Mucosa of rectum (tissue), 2 donors: ENCODE data around the gene GPLD1.
"Not testable (repeated sequence)": the region's sequence is repeated elsewhere in the genome, so short reads cannot be mapped to it uniquely, and the experiment has no call there.

Experiments used
- H3K27ac ChIP-seq, 2 donors: one replicate each; pipeline ENCODE4 v1.7.0; 2013; ENCODE audit warnings: inconsistent platforms in 2 of 2, low read depth in 2 of 2, low read length in 2 of 2
- H3K27me3 ChIP-seq, 2 donors: one replicate each; pipeline ENCODE4 v1.7.0; 2013; ENCODE audit warnings: low read length in 2 of 2; ENCODE audit not compliant: control insufficient read depth in 2 of 2, insufficient read depth in 2 of 2
- H3K36me3 ChIP-seq, 2 donors: one replicate each; pipeline ENCODE4 v1.7.0; 2013; ENCODE audit warnings: low read length in 2 of 2; ENCODE audit not compliant: control insufficient read depth in 2 of 2, insufficient read depth in 2 of 2
- H3K4me1 ChIP-seq, 2 donors: one replicate each; pipeline ENCODE4 v1.7.0; 2013; ENCODE audit warnings: low read length in 2 of 2, mild to moderate bottlenecking in 1 of 2; ENCODE audit not compliant: control insufficient read depth in 2 of 2, insufficient read depth in 2 of 2
- H3K4me3 ChIP-seq, 2 donors: one replicate each; pipeline ENCODE4 v1.7.0; 2013; ENCODE audit warnings: low read length in 2 of 2
- H3K9ac ChIP-seq, 2 donors: one replicate each; pipeline ENCODE4 v1.7.0; 2013; ENCODE audit warnings: low read length in 2 of 2, low read depth in 1 of 2, mild to moderate bottlenecking in 1 of 2
- H3K9me3 ChIP-seq, 2 donors: one replicate each; pipeline ENCODE4 v1.7.0; 2013; ENCODE audit warnings: low read length in 2 of 2; ENCODE audit not compliant: control insufficient read depth in 2 of 2
- donor health status: healthy.
- donor health status: Normal muscosa, but diverticular disease.

Gene GPLD1

DNA sequence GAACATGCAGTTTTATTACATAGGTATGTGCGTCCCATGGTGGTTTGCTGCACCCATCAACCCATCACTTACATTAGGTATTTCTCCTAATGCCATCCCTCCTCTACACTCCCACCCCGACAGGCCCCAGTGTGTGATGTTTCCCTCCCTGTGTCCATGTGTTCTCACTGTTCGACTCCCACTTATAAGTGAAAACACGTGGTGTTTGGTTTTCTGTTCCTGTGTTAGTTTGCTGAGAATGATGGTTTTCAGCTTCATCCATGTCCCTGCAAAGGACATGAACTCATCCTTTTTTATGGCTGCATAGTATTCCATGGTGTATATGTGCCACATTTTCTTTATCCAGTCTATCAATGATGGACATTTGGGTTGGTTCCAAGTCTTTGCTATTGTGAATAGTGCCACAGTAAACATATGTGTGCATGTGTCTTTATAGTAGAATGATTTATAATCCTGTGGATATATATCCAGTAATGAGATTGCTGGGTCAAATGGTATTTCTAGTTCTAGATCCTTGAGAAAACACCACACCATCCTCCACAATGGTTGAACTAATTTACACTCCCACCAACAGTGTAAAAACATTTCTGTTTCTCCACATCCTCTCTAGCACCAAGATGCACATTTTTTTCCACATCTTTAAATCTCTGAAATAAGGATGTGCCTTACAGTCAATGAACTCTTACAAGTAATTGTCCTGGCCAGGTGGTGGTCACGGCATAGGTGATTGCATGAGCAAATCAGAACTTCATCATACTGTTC, 104.8 kb downstream of the GPLD1 start:
- H3K4me1 ChIP-seq, H3K27ac ChIP-seq, H3K9ac ChIP-seq, H3K36me3 ChIP-seq, H3K4me3 ChIP-seq, H3K27me3 ChIP-seq, H3K9me3 ChIP-seq: not testable (repeated sequence)

DNA sequence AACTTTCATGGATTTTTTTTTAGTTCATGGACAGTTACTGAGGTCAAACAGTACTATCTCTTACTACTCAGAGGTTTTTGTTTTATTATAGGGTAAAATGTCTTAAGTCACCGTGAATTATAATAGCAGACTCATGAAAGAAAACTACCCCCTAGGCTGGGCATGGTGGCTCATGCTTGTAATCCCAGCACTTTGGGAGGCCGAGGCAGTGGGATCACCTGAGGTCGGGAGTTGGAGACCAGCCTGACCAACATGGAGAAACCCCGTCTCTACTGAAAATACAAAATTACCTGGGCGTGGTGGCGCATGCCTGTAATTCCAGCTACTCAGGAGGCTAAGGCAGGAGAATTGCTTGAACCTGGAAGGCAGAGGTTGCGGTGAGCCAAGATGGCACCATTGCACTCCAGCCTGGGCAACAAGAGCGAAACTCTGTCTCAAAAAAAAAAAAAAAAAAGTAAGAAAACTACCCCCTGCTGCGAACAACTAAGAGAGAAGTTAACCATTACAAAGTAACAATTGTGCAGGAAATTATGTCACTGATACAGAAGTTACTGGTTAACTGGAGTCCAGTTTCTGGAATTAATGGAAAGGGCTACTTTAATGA, 106.4 kb downstream of the GPLD1 start:
- not testable (repeated sequence) for H3K9ac ChIP-seq, H3K4me3 ChIP-seq, H3K36me3 ChIP-seq, H3K4me1 ChIP-seq, H3K27me3 ChIP-seq, H3K9me3 ChIP-seq, H3K27ac ChIP-seq

DNA sequence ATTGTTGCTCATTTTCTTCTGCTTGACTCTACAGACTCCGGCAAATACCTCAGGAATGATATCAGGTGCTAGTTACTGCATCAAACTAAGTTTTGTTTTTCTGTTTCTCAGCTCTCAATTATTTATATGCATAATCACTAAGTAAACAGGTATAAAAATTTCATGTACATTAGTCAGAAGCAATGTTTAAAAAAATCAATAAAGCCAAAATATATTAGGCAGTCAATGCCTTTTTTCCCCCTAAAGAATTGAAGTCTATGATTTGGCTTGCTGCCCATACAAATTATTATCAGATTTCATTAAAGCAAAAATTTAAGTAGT, 107.2 kb downstream of the GPLD1 start:
- Histone ChIP-seq H3K27ac (no peak overlapping the region), H3K27me3 (no peaks in the 10 kb centered on the region), H3K9ac (no peak overlapping the region), H3K9me3 (no peaks in the 10 kb centered on the region), H3K4me1 (no peaks in the 10 kb centered on the region), H3K4me3 (no peak overlapping the region), H3K36me3 (no peaks in the 10 kb centered on the region)

DNA sequence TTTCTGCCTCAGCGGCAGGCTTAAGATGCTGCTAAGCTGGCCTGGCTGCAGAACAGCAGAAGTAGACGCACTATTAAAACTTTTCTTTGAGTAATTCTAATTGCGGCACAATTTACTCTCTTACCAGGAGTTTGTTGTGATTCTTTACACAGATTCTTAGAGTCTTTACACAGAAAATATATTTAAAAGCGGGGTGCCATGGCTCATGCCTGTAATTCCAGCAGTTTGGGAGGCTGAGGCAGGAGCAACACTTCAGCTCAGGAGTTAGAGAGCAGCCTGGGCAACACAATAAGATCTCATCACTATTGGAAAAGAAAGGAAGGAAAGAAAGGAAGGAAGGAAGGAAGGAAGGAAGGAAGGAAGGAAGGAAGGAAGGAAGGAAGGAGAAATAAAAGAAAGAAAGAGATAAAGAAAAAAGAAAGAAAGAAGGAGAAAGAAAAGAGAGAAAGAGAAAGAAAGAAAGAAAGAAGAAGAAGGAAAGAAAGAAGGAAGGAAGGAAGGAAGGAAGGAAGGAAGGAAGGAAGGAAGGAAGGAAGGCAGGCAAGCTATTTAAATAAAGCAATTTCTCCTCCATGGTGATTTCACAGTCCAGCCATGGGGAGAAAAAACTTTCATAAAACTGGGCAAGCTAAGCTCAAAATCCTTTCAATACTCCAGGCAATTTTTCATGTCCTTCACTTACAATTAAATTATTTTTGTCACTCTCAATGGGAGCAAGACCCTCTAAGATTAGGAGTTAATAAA, 107.7 kb downstream of the GPLD1 start:
- H3K27ac ChIP-seq, result no peak overlapping the region
- H3K4me1 ChIP-seq, result no peaks in the 10 kb centered on the region
- H3K4me3 ChIP-seq, result no peak overlapping the region

DNA sequence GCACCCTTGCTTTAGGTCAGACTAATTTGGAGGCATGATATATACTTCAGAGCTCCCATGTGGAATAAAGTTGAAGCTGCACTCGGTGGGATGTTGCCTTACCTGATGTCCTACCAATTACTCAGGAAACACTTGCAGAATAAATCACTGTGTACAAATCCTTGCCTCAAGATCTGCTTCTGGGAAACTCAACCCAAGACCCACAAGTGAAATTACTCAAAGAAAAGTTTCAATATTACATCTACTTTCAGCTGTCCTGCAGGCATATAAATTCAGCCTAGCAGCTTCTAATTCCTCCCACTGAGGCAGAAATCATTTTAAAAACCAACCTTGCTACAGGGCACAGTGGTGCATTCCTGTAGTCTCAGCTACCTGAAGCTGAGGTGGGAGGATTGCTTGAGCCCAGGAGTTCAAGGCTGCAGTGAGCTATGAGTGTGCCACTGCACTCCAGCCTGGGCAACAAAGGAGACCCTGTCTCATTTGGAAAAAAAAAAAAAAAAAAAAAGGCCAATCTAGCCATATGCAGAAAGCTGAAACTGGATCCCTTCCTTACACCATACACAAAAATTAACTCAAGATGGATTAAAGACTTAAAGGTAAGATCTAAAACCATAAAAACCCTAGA, 110.8 kb downstream of the GPLD1 start:
- Histone ChIP-seq H3K9ac (no peak overlapping the region), H3K4me1 (no peaks in the 10 kb centered on the region), H3K4me3 (no peak overlapping the region), H3K36me3 (no peaks in the 10 kb centered on the region), H3K9me3 (no peaks in the 10 kb centered on the region), H3K27me3 (no peaks in the 10 kb centered on the region), H3K27ac (no peak overlapping the region)

More for the DNA sequence above, 107.7 kb downstream of the GPLD1 start:
- no peaks in the 10 kb centered on the region for H3K36me3 ChIP-seq
- no peaks in the 10 kb centered on the region for H3K27me3 ChIP-seq
- H3K9me3 ChIP-seq, result no peaks in the 10 kb centered on the region
- H3K9ac ChIP-seq, result no peak overlapping the region
